Measurements from ENCODE around the gene ZC3H12C. TPM values are rescaled to one million over a fixed set of nuclear protein-coding genes. Genes with fewer than 3 reads are reported as not detected.

The ZC3H12C gene
- total RNA-seq, 2 experiments from 2014 or later = not detected

DNA sequence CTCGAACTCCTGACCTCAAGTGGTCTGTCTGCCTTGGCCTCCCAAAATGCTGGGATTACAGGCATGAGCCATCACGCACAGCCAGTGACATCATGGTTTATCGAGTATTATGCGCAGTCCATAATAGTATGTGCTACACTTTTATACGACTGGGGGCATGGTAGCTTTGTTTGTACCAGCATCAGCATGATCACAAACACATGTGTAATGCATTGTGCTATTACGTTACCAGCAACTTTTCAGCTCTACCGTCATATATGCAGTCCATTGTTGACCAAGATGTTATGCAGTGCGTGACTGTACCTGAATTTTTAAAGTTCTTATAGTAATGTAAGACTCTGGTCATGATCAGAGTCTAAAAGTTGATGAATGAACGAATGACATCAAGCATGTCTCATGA is 67.9 kb downstream of the ZC3H12C start:
- Histone ChIP-seq H3K9me3 (ENCODE audit: low read length) (no peaks in the 10 kb centered on the region), H4K20me1 (ENCODE audit: insufficient read depth, low read length) (no peaks in the 10 kb centered on the region), H3K4me3 (ENCODE audit: low read depth, low read length, poor library complexity, severe bottlenecking) (no peak overlapping the region), H3K4me2 (ENCODE audit: low read length) (no peak overlapping the region), H3K4me1 (ENCODE audit: insufficient read depth, low read length, poor library complexity, severe bottlenecking) (no peaks in the 10 kb centered on the region), H3K36me3 (ENCODE audit: insufficient read depth, low read length) (no peaks in the 10 kb centered on the region), H3K79me2 (ENCODE audit: insufficient read depth, low read depth, low read length) (no peaks in the 10 kb centered on the region), H3K27ac (ENCODE audit: low read depth, low read length, poor library complexity, severe bottlenecking) (no peak overlapping the region), H2AFZ (ENCODE audit: low read length) (no peak overlapping the region), H3K9me2 (ENCODE audit: insufficient read depth, low read length) (no peaks in the 10 kb centered on the region)
- ChIA-PET CTCF (ENCODE audit: unreplicated experiment) (no interaction called here), POLR2A (interaction anchor here (0.8 kb wide), 1 partner anchor 29 kb away, joined by 3 read pairs; no protein-coding TSS in a partner anchor)
- no TSS peak for BruUV-seq (replicated peaks)
- DNase-seq (ENCODE audit: low spot score) = no peak
- TF ChIP-seq EZH2phosphoT487 (IDR thresholded peaks at IDR 0.05; ENCODE audit: borderline replicate concordance, low read depth, low read length) = no peak
- TF ChIP-seq, protein P1, sequence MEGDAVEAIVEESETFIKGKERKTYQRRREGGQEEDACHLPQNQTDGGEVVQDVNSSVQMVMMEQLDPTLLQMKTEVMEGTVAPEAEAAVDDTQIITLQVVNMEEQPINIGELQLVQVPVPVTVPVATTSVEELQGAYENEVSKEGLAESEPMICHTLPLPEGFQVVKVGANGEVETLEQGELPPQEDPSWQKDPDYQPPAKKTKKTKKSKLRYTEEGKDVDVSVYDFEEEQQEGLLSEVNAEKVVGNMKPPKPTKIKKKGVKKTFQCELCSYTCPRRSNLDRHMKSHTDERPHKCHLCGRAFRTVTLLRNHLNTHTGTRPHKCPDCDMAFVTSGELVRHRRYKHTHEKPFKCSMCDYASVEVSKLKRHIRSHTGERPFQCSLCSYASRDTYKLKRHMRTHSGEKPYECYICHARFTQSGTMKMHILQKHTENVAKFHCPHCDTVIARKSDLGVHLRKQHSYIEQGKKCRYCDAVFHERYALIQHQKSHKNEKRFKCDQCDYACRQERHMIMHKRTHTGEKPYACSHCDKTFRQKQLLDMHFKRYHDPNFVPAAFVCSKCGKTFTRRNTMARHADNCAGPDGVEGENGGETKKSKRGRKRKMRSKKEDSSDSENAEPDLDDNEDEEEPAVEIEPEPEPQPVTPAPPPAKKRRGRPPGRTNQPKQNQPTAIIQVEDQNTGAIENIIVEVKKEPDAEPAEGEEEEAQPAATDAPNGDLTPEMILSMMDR (conservative IDR thresholded peaks at IDR 0.05; ENCODE audit: low read length) = no peak
- intact Hi-C loops (cut with micrococcal nuclease; ENCODE audit: unreplicated experiment) = no loop called here

DNA sequence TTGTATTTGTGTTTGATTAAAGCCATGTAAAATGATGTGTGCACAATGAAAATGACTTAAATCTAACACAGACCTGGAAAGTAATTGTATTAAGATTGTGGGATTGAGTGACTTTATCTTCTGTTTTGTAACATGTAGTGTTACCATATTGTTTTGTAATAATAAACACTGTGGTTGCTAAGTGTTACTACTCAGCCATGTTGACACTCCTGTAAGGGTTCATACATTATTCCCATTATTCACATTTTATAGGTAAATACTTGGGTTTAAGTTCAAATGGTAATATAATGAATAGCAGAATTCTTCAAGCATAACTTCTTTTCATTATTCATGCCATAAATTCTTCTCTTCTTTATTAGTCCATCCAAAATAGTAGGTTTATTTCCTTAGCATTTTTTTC is 69.0 kb downstream of the ZC3H12C start:
- H3K4me3 ChIP-seq (ENCODE audit: low read depth, low read length, poor library complexity, severe bottlenecking) = no peak overlapping the region
- no TSS peak for BruUV-seq (replicated peaks)
- no peaks in the 10 kb centered on the region for H3K36me3 ChIP-seq (ENCODE audit: insufficient read depth, low read length)
- ChIA-PET POLR2A (interaction anchor here (0.5 kb wide), 1 partner anchor 78 kb away, joined by 7 read pairs; no protein-coding TSS in a partner anchor), CTCF (ENCODE audit: unreplicated experiment) (no interaction called here)
- no peak for TF ChIP-seq EZH2phosphoT487 (IDR thresholded peaks at IDR 0.05; ENCODE audit: borderline replicate concordance, low read depth, low read length)
- TF ChIP-seq, protein P1 (conservative IDR thresholded peaks at IDR 0.05; ENCODE audit: low read length) = no peak
- H3K9me3 ChIP-seq (ENCODE audit: low read length) = no peaks in the 10 kb centered on the region
- H2AFZ ChIP-seq (ENCODE audit: low read length) = no peak overlapping the region
- no peaks in the 10 kb centered on the region for H3K4me1 ChIP-seq (ENCODE audit: insufficient read depth, low read length, poor library complexity, severe bottlenecking)
- H4K20me1 ChIP-seq (ENCODE audit: insufficient read depth, low read length) = no peaks in the 10 kb centered on the region
- DNase-seq (ENCODE audit: low spot score) = no peak
- H3K27ac ChIP-seq (ENCODE audit: low read depth, low read length, poor library complexity, severe bottlenecking) = no peak overlapping the region
- no peak overlapping the region for H3K4me2 ChIP-seq (ENCODE audit: low read length)
- H3K9me2 ChIP-seq (ENCODE audit: insufficient read depth, low read length) = no peaks in the 10 kb centered on the region
- H3K79me2 ChIP-seq (ENCODE audit: insufficient read depth, low read depth, low read length) = no peaks in the 10 kb centered on the region
- intact Hi-C loops (cut with micrococcal nuclease; ENCODE audit: unreplicated experiment) = no loop called here

DNA sequence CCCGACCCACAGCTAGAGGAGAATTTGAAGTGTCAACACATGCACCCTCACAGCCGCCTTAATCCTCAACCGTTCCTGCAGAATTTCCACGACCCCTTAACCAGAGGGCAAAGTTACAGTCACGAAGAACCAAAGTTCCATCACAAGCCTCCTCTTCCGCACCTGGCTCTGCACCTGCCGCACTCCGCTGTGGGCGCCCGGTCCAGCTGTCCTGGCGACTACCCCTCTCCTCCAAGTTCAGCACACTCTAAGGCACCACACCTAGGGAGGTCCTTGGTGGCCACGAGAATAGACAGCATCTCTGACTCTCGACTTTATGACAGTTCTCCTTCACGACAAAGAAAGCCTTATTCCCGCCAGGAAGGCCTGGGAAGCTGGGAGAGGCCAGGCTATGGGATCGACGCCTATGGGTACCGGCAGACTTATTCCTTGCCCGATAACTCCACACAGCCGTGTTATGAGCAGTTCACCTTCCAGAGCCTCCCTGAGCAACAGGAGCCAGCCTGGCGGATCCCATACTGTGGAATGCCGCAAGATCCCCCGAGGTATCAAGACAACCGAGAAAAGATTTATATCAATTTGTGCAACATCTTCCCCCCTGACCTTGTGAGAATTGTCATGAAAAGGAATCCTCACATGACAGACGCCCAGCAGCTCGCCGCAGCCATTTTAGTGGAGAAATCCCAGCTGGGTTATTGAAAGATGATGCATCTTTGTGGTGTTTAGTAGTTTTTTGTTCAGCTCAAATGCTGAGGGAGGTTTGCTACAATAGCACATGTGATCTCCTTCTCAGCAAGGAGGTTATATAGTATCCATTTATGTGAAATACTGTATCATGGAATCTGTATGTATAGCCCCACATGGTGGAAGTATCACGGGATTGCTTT is 72.1 kb downstream of the ZC3H12C start:
- no peak overlapping the region for H3K4me3 ChIP-seq (ENCODE audit: low read depth, low read length, poor library complexity, severe bottlenecking)
- H3K9me2 ChIP-seq (ENCODE audit: insufficient read depth, low read length) = no peaks in the 10 kb centered on the region
- H4K20me1 ChIP-seq (ENCODE audit: insufficient read depth, low read length) = no peaks in the 10 kb centered on the region
- no peak overlapping the region for H3K4me2 ChIP-seq (ENCODE audit: low read length)
- H3K27ac ChIP-seq (ENCODE audit: low read depth, low read length, poor library complexity, severe bottlenecking) = no peak overlapping the region
- H3K36me3 ChIP-seq (ENCODE audit: insufficient read depth, low read length) = no peaks in the 10 kb centered on the region
- H3K79me2 ChIP-seq (ENCODE audit: insufficient read depth, low read depth, low read length) = no peaks in the 10 kb centered on the region
- no peaks in the 10 kb centered on the region for H3K4me1 ChIP-seq (ENCODE audit: insufficient read depth, low read length, poor library complexity, severe bottlenecking)
- H2AFZ ChIP-seq (ENCODE audit: low read length) = no peak overlapping the region
- no peak for DNase-seq (ENCODE audit: low spot score)
- CTCF ChIA-PET (ENCODE audit: unreplicated experiment) = no interaction called here
- BruUV-seq (replicated peaks) = no TSS peak
- H3K9me3 ChIP-seq (ENCODE audit: low read length) = no peaks in the 10 kb centered on the region
- POLR2A ChIA-PET = interaction anchor here (0.6 to 1.4 kb wide), 4 partner anchors 23 to 1297 kb away, joined by 3 to 5 read pairs (median 4); no protein-coding TSS in a partner anchor
- intact Hi-C loops (cut with micrococcal nuclease; ENCODE audit: unreplicated experiment) = no loop called here
- no peak for TF ChIP-seq EZH2phosphoT487 (IDR thresholded peaks at IDR 0.05; ENCODE audit: borderline replicate concordance, low read depth, low read length)
- TF ChIP-seq, protein P1 (conservative IDR thresholded peaks at IDR 0.05; ENCODE audit: low read length) = no peak
